CD4-positive, CD25-positive, alpha-beta regulatory T cell (primary cell): ENCODE data around the gene ALKBH8. TPM values are rescaled to one million over a fixed set of nuclear protein-coding genes. Genes with fewer than 3 reads are reported as not detected.
A peak's percentile ranks its signal among the peaks of the same experiment; 100 is the strongest.
"Not testable (repeated sequence)": the region's sequence is repeated elsewhere in the genome, so short reads cannot be mapped to it uniquely, and the experiment has no call there.

Experiments
- ATAC-seq, 2 donors: fragments of 150-1000 bp; cut with Tn5 transposase; one replicate each; pipeline ENCODE4 v1.10.0; 2021; ENCODE audit warnings: low read depth in 2 of 2, moderate number of reproducible peaks in 2 of 2, moderate library complexity in 1 of 2
- DNase-seq, 3 donors: peaks; one replicate each; pipeline versions ENCODE4 v3.0.0 to v3.0.0-alpha.2; 2012 to 2022; ENCODE audit warnings: mixed read lengths in 1 of 3
- H3K27ac ChIP-seq: one replicate; pipeline ENCODE4 v1.7.0; 2013; ENCODE audit warnings: mild to moderate bottlenecking, low read length; ENCODE audit not compliant: insufficient read depth, poor library complexity, severe bottlenecking
- H3K27me3 ChIP-seq: one replicate; pipeline ENCODE4 v1.7.0; 2013; ENCODE audit warnings: low read length; ENCODE audit not compliant: control insufficient read depth, insufficient read depth
- H3K36me3 ChIP-seq: one replicate; pipeline ENCODE4 v1.7.0; 2013; ENCODE audit warnings: mild to moderate bottlenecking, low read length, moderate library complexity; ENCODE audit not compliant: control insufficient read depth, insufficient read depth
- H3K4me1 ChIP-seq: 2 replicates; pipeline ENCODE4 v1.7.0; 2013; ENCODE audit warnings: mild to moderate bottlenecking, low read length; ENCODE audit not compliant: insufficient read depth, control insufficient read depth, poor library complexity, severe bottlenecking
- H3K4me3 ChIP-seq: one replicate; pipeline ENCODE4 v1.7.0; 2013; ENCODE audit warnings: low read depth, mild to moderate bottlenecking, low read length, moderate library complexity
- H3K9me3 ChIP-seq, 2 experiments: 1 replicate in 1 of 2; 2 replicates in 1 of 2; pipeline ENCODE4 v1.7.0; 2013; ENCODE audit warnings: low read length in 2 of 2, mild to moderate bottlenecking in 1 of 2, moderate library complexity in 1 of 2; ENCODE audit not compliant: control insufficient read depth in 2 of 2
- H3K27ac Mint-ChIP-seq, 3 donors: one replicate each; pipeline ENCODE4 v1.8.0; 2020 to 2022; ENCODE audit warnings: mild to moderate bottlenecking in 3 of 3, mixed read lengths in 3 of 3, moderate library complexity in 2 of 3
- H3K27me3 Mint-ChIP-seq: one replicate; pipeline ENCODE4 v1.8.0; 2022; ENCODE audit warnings: mild to moderate bottlenecking, mixed read lengths
- H3K36me3 Mint-ChIP-seq: one replicate; pipeline ENCODE4 v1.8.0; 2020; ENCODE audit warnings: mixed read lengths
- H3K4me1 Mint-ChIP-seq, 4 donors: one replicate each; pipeline ENCODE4 v1.8.0; 2020 to 2022; ENCODE audit warnings: mixed read lengths in 4 of 4, mild to moderate bottlenecking in 1 of 4
- H3K4me3 Mint-ChIP-seq, 4 donors: one replicate each; pipeline ENCODE4 v1.8.0; 2020 to 2022; ENCODE audit warnings: mild to moderate bottlenecking in 4 of 4, mixed read lengths in 4 of 4, moderate library complexity in 3 of 4
- H3K9me3 Mint-ChIP-seq, 7 donors: one replicate each; pipeline ENCODE4 v1.8.0; 2020 to 2022; ENCODE audit warnings: mixed read lengths in 7 of 7, mild to moderate bottlenecking in 3 of 7, moderate library complexity in 2 of 7
- polyA plus RNA-seq, 4 donors: library from polyadenylated mRNA; unstranded; fragments of 300-500 nt; fragmentation: Illumina TruSeq; gene quantifications; one replicate each; pipeline ENCODE4 v1.2.3, GENCODE V29; 2021
- total RNA-seq: library from RNA; stranded (reverse); gene quantifications from one replicate; pipeline ENCODE4 v1.2.3, GENCODE V29; 2022

The ALKBH8 gene
- total and polyA plus RNA-seq, 5 donors from 2014 or later = 5.8 to 11.8 (median 10.4) TPM

DNA sequence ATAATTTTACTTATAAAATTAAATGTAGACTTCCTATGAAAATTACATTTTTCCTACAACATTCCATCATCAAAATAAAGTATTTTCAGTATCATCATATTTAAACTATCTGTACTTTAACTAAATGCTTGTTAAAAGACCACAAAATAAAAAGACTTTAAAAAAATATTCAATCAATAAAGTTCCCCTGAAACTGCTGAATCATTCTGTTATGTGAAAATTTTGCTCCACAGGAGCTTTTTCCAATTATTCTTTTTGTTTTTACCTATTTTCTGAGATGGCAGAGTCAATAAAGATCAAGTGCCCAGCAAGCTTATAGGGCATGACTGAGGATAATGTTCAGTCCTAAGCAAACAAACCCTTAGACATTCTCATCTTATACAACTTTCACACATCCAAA is 27.3 kb downstream of the ALKBH8 start:
- H3K4me1 ChIP-seq = no peaks in the 10 kb centered on the region
- H3K4me3 ChIP-seq = no peak overlapping the region
- peaks cover 24% of the 10 kb centered on the region for H3K36me3 ChIP-seq
- no peaks in the 10 kb centered on the region for H3K27me3 Mint-ChIP-seq
- no peaks in the 10 kb centered on the region for H3K9me3 ChIP-seq
- peaks cover 0 to 5% (median 0%) of the 10 kb centered on the region in 7 donors for H3K9me3 Mint-ChIP-seq
- H3K27ac ChIP-seq = no peak overlapping the region
- ATAC-seq (no peak), DNase-seq (no peak)
- no peak overlapping the region for H3K4me3 Mint-ChIP-seq
- peaks cover 55% of the 10 kb centered on the region for H3K36me3 Mint-ChIP-seq
- H3K27me3 ChIP-seq = no peaks in the 10 kb centered on the region
- H3K27ac Mint-ChIP-seq = no peak overlapping the region
- H3K4me1 Mint-ChIP-seq = peaks cover 4 to 15% (median 8%) of the 10 kb centered on the region in 4 donors

GRCh38 chr11:107537155-107537554 is 28.4 kb downstream of the ALKBH8 start:
- not testable (repeated sequence) for ATAC-seq, H3K4me3 ChIP-seq, H3K27ac ChIP-seq, H3K27ac Mint-ChIP-seq, H3K9me3 Mint-ChIP-seq, H3K27me3 ChIP-seq, H3K9me3 ChIP-seq, H3K4me1 ChIP-seq, H3K4me3 Mint-ChIP-seq, DNase-seq, H3K27me3 Mint-ChIP-seq
- H3K36me3 Mint-ChIP-seq = peaks cover 53% of the 10 kb centered on the region
- H3K4me1 Mint-ChIP-seq = peaks cover 4 to 15% (median 8%) of the 10 kb centered on the region in 4 donors
- peaks cover 27% of the 10 kb centered on the region for H3K36me3 ChIP-seq

DNA sequence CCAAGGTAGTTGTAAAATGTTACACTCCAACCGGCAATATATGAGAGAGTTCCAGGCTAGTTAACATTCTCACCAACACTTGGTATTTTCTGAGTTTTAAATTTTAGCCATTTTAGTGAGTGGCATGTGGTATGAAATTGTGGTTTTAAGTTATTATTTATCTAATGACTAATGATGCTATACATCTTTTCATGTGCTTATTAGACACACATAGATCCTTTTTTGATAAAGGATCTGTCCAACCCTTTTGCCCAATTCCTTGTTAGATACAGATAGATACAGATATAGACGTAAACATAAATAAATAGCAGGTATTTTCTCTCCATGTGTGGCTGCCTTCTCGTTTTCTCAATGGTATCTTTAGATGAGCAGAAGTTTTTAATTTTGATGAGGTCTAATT is 39.3 kb downstream of the ALKBH8 start:
- H3K27ac Mint-ChIP-seq = no peak overlapping the region
- H3K36me3 Mint-ChIP-seq = peaks cover 42% of the 10 kb centered on the region

GRCh38 chr11:107508858-107509244 is 56.7 kb downstream of the ALKBH8 start:
- H3K9me3 ChIP-seq = no peaks in the 10 kb centered on the region
- Mint-ChIP-seq H3K9me3 (peaks cover 0 to 2% (median 0%) of the 10 kb centered on the region in 7 donors), H3K27ac (no peak overlapping the region), H3K36me3 (peaks cover 67% of the 10 kb centered on the region), H3K4me1 (peaks cover 0 to 18% (median 0%) of the 10 kb centered on the region in 4 donors), H3K27me3 (no peaks in the 10 kb centered on the region), H3K4me3 (no peak overlapping the region)
- H3K4me3 ChIP-seq = no peak overlapping the region
- ATAC-seq (no peak), DNase-seq (no peak)
- no peak overlapping the region for H3K27ac ChIP-seq
- no peaks in the 10 kb centered on the region for H3K27me3 ChIP-seq
- H3K36me3 ChIP-seq = peaks cover 35% of the 10 kb centered on the region
- no peaks in the 10 kb centered on the region for H3K4me1 ChIP-seq

More for the DNA sequence above, 39.3 kb downstream of the ALKBH8 start:
- Mint-ChIP-seq H3K4me3 (no peak overlapping the region), H3K9me3 (no peaks in the 10 kb centered on the region), H3K27me3 (no peaks in the 10 kb centered on the region), H3K4me1 (peaks cover 0 to 5% (median 2%) of the 10 kb centered on the region in 4 donors)
- H3K27me3 ChIP-seq = no peaks in the 10 kb centered on the region
- no peak for DNase-seq
- H3K36me3 ChIP-seq = peaks cover 24% of the 10 kb centered on the region
- H3K4me1 ChIP-seq = no peaks in the 10 kb centered on the region
- no peaks in the 10 kb centered on the region for H3K9me3 ChIP-seq
- no peak overlapping the region for H3K4me3 ChIP-seq
- no peak for ATAC-seq
- H3K27ac ChIP-seq = no peak overlapping the region

DNA sequence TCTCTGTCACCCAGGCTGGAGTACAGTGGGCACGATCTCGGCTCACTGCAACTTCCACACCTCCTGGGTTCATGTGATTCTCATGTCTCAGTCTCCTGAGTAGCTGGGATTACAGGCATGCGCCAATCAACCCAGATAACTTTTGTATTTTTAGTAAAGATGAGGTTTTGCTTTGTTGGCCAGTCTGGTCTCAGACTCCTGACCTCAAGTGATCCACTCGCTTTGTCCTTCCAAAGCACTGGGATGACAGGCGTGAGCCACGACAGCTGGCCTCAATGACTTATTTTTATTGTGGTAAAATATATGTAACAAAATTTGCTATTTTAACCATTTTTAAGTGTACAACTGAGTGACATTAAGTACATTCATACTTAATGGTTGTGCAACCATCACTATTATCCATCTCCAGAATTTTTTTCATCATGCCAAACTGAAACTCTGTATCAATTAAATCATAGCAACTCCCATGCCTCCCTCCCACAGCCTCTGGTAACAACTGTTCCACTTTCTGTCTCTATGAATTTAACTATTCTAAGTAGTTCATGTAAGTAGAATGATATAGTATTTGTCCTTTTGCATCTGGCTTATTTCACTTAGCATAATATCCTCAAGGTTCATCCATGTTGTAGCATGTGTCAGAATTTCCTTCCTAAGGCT is 57.2 kb downstream of the ALKBH8 start:
- peaks cover 0 to 3% (median 0%) of the 10 kb centered on the region in 7 donors for H3K9me3 Mint-ChIP-seq
- H3K36me3 Mint-ChIP-seq = peaks cover 68% of the 10 kb centered on the region
- Histone ChIP-seq H3K4me1 (no peaks in the 10 kb centered on the region), H3K36me3 (peaks cover 35% of the 10 kb centered on the region), H3K27me3 (no peaks in the 10 kb centered on the region), H3K27ac (no peak overlapping the region), H3K4me3 (no peak overlapping the region), H3K9me3 (no peaks in the 10 kb centered on the region)
- H3K27ac Mint-ChIP-seq = no peak overlapping the region
- peaks cover 0 to 18% (median 0%) of the 10 kb centered on the region in 4 donors for H3K4me1 Mint-ChIP-seq
- DNase-seq = no peak
- ATAC-seq = no peak
- H3K27me3 Mint-ChIP-seq = no peaks in the 10 kb centered on the region
- H3K4me3 Mint-ChIP-seq = no peak overlapping the region

GRCh38 chr11:107505647-107506225 is 59.8 kb downstream of the ALKBH8 start:
- peaks cover 81% of the 10 kb centered on the region for H3K36me3 Mint-ChIP-seq
- Histone ChIP-seq H3K4me1 (no peaks in the 10 kb centered on the region), H3K9me3 (peaks cover 6 to 11% of the 10 kb centered on the region in 2 experiments), H3K27ac (no peak overlapping the region), H3K36me3 (peaks cover 50% of the 10 kb centered on the region), H3K4me3 (no peak overlapping the region), H3K27me3 (no peaks in the 10 kb centered on the region)
- peak overlapping the region in 1 of 3 donors; percentile 2 for H3K27ac Mint-ChIP-seq
- H3K4me1 Mint-ChIP-seq = peaks cover 0 to 18% (median under 1%) of the 10 kb centered on the region in 4 donors
- ATAC-seq (no peak), DNase-seq (no peak)
- H3K4me3 Mint-ChIP-seq = no peak overlapping the region
- H3K9me3 Mint-ChIP-seq = peaks cover 0 to 22% (median 6%) of the 10 kb centered on the region in 7 donors
- no peaks in the 10 kb centered on the region for H3K27me3 Mint-ChIP-seq

GRCh38 chr11:107504981-107505380 is 60.6 kb downstream of the ALKBH8 start:
- Histone ChIP-seq H3K4me1 (no peaks in the 10 kb centered on the region), H3K27me3 (no peaks in the 10 kb centered on the region), H3K36me3 (peaks cover 45% of the 10 kb centered on the region), H3K27ac (no peak overlapping the region), H3K4me3 (no peak overlapping the region), H3K9me3 (peaks cover 6 to 11% of the 10 kb centered on the region in 2 experiments)
- Mint-ChIP-seq H3K4me3 (no peak overlapping the region), H3K27ac (no peak overlapping the region), H3K27me3 (no peaks in the 10 kb centered on the region), H3K4me1 (peaks cover 0 to 18% (median under 1%) of the 10 kb centered on the region in 4 donors), H3K36me3 (peaks cover 75% of the 10 kb centered on the region), H3K9me3 (peaks cover 0 to 22% (median 6%) of the 10 kb centered on the region in 7 donors)
- ATAC-seq = no peak
- DNase-seq = no peak
